GM10847 (cell line): ENCODE data around the gene PKDREJ.
A peak's percentile ranks its signal among the peaks of the same experiment; 100 is the strongest.

Experiments used
- POLR2A ChIP-seq: IDR thresholded peaks from 2 replicates; pipeline ENCODE4 v1.6.1; 2011; ENCODE audit not compliant: insufficient read length; ENCODE audit errors: extremely low read depth

Gene PKDREJ

GRCh38 chr22:46293577-46294260, 30.6 kb upstream of the PKDREJ start:
- no peak for TF ChIP-seq POLR2A

GRCh38 chr22:46292732-46293131, 29.6 kb upstream of the PKDREJ start:
- TF ChIP-seq POLR2A, result no peak

GRCh38 chr22:46292173-46292572, 29.0 kb upstream of the PKDREJ start:
- TF ChIP-seq POLR2A, result no peak

GRCh38 chr22:46290843-46291785, 28.0 kb upstream of the PKDREJ start:
- no peak for TF ChIP-seq POLR2A

GRCh38 chr22:46290121-46290842, 27.1 kb upstream of the PKDREJ start:
- no peak for TF ChIP-seq POLR2A

GRCh38 chr22:46289244-46289891, 26.2 kb upstream of the PKDREJ start:
- TF ChIP-seq POLR2A, result no peak

- no peak for TF ChIP-seq POLR2A
Observed at GRCh38 chr22:46288846-46289243, 25.7 kb upstream of the PKDREJ start.

GRCh38 chr22:46287873-46288751, 25.0 kb upstream of the PKDREJ start:
- TF ChIP-seq POLR2A, result peak; percentile 86

- no peak for TF ChIP-seq POLR2A
Observed at GRCh38 chr22:46286941-46287872, 24.1 kb upstream of the PKDREJ start.

- TF ChIP-seq POLR2A, result no peak
Observed at GRCh38 chr22:46286006-46286405, 22.9 kb upstream of the PKDREJ start.

GRCh38 chr22:46281866-46282678, 18.9 kb upstream of the PKDREJ start:
- TF ChIP-seq POLR2A, result no peak

- TF ChIP-seq POLR2A, result no peak
Observed at GRCh38 chr22:46280999-46281623, 18.0 kb upstream of the PKDREJ start.
